GM12878 (cell line): ENCODE data around the gene UBR2. TPM values are rescaled to one million over a fixed set of nuclear protein-coding genes. Genes with fewer than 3 reads are reported as not detected.

ENCODE experiments used
- CBFB ChIP-seq: IDR thresholded peaks from 2 replicates; pipeline ENCODE4 v1.6.1; 2016; ENCODE audit warnings: antibody characterized with exemption, low read depth
- EP300 ChIP-seq, 2 experiments: fragments of 150-350 bp in 1 of 2; IDR thresholded peaks; 2 replicates each; pipeline ENCODE4 v1.6.1; 2011 to 2012; ENCODE audit warnings: low read depth in 2 of 2, low read length in 2 of 2, borderline replicate concordance in 1 of 2, improper control_type of control experiment in 1 of 2, inconsistent platforms in 1 of 2; ENCODE audit not compliant: control insufficient read depth in 1 of 2
- MYC ChIP-seq: IDR thresholded peaks from 2 replicates; pipeline ENCODE4 v1.6.1; 2011; ENCODE audit warnings: mild to moderate bottlenecking, low read length, moderate library complexity, inconsistent platforms; ENCODE audit not compliant: insufficient read depth, insufficient replicate concordance, insufficient read length, severe bottlenecking
- NFXL1 ChIP-seq: fragments of 450-650 bp; IDR thresholded peaks from 2 replicates; pipeline ENCODE4 v1.6.1; 2017; ENCODE audit warnings: antibody characterized with exemption, mild to moderate bottlenecking, borderline replicate concordance
- POU2F2 ChIP-seq: IDR thresholded peaks from 3 replicates; pipeline ENCODE4 v1.6.1; 2011; ENCODE audit warnings: low read depth, mild to moderate bottlenecking, low read length, borderline replicate concordance
- RBBP5 ChIP-seq: fragments of 200-600 bp; sonication (generic); conservative IDR thresholded peaks from 2 replicates; pipeline ENCODE4 v1.6.1; 2016
- RCOR1 ChIP-seq: conservative IDR thresholded peaks from 2 replicates; pipeline ENCODE4 v1.6.1; 2012; ENCODE audit warnings: low read depth, low read length, improper control_type of control experiment
- ZZZ3 ChIP-seq: IDR thresholded peaks from 2 replicates; pipeline ENCODE4 v1.6.1; 2011; ENCODE audit warnings: low read depth; ENCODE audit not compliant: control insufficient read depth, insufficient read length
- polyA plus RNA-seq, 11 experiments: library from polyadenylated mRNA; depleted of rRNA in 4 of 11; unstranded in 6 of 11; stranded (reverse) in 5 of 11; fragments of >200 nt; fragmentation: Nextera tagmentation in 4 of 11; fragmentation: Illumina TruSeq in 1 of 11; extraction: Ambion mirVana in 4 of 11; extraction: Trizol in 1 of 11; gene quantifications; 1 replicate in 1 of 11; 2 replicates in 10 of 11; pipeline versions ENCODE4 v1.2.1 to v1.2.3, GENCODE V29; 2011 to 2016; ENCODE audit warnings: inconsistent platforms in 2 of 11, missing spikeins in 2 of 11, low read depth in 1 of 11
- total RNA-seq, 4 experiments: library from RNA; depleted of rRNA in 3 of 4; stranded (reverse); fragments of >200 nt in 3 of 4; fragmentation: Illumina TruSeq in 1 of 4; extraction: Trizol in 1 of 4; gene quantifications; 2 replicates each; pipeline versions ENCODE4 v1.2.1 to v1.2.3, GENCODE V29; 2013 to 2021
- TF ChIP-seq, protein P1 (sequence below): fragments of 450-650 bp; IDR thresholded peaks from 2 replicates; pipeline ENCODE4 v1.6.1; 2017; ENCODE audit warnings: mild to moderate bottlenecking, moderate library complexity
- TF ChIP-seq, protein P2 (sequence below), 3 experiments: IDR thresholded peaks in 2 of 3; conservative IDR thresholded peaks in 1 of 3; 2 replicates each; pipeline ENCODE4 v1.5.1; 2011; ENCODE audit warnings: low read depth in 3 of 3, low read length in 3 of 3, mild to moderate bottlenecking in 3 of 3, control low read depth in 2 of 3, moderate library complexity in 2 of 3, inconsistent platforms in 1 of 3, mixed read lengths in 1 of 3; ENCODE audit not compliant: control insufficient read depth in 2 of 3, insufficient read depth in 1 of 3; ENCODE audit errors: extremely low read depth in 1 of 3

The UBR2 gene
- total and polyA plus RNA-seq, 10 of the 15 experiments (the other 5 are each of a cell fraction or from before 2014, with no cell fraction given), result 2.3 to 18.4 (median 9.6) TPM

DNA sequence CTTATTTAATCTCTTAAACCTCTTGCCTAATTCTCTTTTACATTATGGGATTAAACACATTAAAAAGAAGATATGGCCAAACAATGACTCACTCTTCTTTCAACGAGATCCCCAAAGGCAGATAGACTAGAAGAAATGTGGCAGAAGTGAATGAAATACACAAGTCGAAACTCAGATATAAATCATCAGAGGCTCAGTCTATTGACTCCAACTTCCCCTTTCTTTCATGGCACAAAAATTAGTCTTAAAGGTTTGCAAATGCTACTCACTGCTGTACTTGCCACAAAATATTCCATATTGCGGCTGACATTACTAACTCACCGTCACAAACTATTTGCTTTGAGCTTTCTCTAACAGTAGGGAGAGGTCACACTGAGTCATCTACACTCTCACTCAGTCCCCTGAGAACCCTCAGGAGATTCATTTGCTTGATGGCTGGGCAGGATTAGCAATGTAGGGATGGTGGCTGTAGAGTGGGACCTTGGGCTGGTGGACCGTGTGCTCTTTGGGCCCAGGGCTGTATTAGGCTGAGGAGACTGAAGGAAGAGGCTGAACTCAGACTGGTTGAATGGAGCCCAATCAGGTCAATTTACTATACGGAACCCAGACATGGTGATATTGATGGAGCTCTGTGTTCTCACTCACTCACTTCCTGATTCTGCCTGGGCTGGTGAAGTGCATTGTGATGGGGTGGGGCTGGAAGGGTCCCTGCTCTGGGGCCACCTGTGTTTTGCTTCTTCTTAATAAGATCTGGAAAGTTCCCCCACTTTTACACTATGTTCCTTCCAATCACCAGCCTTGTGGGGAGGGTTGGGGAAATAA lies 42.8 kb upstream of the UBR2 start (continued):
- TF ChIP-seq ZZZ3 (no peak), RCOR1 (no peak), RBBP5 (no peak), POU2F2 (0 out of 3 replicates have a peak, but pooled peaks have one; percentile 35), MYC (no peak), CBFB (0 out of 2 replicates have a peak, but pooled peaks have one; percentile 17), EP300 (IDR thresholded peaks at IDR 0.05; ENCODE audit: borderline replicate concordance in 1 of 2, control insufficient read depth in 1 of 2, low read depth in 2 of 2, low read length in 2 of 2) (peak in 1 of 2 experiments; percentile 34; a peak in 1 of 4 replicates), NFXL1 (no peak)
- TF ChIP-seq, protein P1, sequence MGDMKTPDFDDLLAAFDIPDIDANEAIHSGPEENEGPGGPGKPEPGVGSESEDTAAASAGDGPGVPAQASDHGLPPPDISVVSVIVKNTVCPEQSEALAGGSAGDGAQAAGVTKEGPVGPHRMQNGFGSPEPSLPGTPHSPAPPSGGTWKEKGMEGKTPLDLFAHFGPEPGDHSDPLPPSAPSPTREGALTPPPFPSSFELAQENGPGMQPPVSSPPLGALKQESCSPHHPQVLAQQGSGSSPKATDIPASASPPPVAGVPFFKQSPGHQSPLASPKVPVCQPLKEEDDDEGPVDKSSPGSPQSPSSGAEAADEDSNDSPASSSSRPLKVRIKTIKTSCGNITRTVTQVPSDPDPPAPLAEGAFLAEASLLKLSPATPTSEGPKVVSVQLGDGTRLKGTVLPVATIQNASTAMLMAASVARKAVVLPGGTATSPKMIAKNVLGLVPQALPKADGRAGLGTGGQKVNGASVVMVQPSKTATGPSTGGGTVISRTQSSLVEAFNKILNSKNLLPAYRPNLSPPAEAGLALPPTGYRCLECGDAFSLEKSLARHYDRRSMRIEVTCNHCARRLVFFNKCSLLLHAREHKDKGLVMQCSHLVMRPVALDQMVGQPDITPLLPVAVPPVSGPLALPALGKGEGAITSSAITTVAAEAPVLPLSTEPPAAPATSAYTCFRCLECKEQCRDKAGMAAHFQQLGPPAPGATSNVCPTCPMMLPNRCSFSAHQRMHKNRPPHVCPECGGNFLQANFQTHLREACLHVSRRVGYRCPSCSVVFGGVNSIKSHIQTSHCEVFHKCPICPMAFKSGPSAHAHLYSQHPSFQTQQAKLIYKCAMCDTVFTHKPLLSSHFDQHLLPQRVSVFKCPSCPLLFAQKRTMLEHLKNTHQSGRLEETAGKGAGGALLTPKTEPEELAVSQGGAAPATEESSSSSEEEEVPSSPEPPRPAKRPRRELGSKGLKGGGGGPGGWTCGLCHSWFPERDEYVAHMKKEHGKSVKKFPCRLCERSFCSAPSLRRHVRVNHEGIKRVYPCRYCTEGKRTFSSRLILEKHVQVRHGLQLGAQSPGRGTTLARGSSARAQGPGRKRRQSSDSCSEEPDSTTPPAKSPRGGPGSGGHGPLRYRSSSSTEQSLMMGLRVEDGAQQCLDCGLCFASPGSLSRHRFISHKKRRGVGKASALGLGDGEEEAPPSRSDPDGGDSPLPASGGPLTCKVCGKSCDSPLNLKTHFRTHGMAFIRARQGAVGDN, result no peak
- TF ChIP-seq, protein P2, sequence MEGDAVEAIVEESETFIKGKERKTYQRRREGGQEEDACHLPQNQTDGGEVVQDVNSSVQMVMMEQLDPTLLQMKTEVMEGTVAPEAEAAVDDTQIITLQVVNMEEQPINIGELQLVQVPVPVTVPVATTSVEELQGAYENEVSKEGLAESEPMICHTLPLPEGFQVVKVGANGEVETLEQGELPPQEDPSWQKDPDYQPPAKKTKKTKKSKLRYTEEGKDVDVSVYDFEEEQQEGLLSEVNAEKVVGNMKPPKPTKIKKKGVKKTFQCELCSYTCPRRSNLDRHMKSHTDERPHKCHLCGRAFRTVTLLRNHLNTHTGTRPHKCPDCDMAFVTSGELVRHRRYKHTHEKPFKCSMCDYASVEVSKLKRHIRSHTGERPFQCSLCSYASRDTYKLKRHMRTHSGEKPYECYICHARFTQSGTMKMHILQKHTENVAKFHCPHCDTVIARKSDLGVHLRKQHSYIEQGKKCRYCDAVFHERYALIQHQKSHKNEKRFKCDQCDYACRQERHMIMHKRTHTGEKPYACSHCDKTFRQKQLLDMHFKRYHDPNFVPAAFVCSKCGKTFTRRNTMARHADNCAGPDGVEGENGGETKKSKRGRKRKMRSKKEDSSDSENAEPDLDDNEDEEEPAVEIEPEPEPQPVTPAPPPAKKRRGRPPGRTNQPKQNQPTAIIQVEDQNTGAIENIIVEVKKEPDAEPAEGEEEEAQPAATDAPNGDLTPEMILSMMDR (IDR thresholded peaks at IDR 0.05 in 2 of 3, conservative IDR thresholded peaks at IDR 0.05 in 1 of 3; ENCODE audit: control insufficient read depth in 2 of 3, extremely low read depth in 1 of 3, insufficient read depth in 1 of 3, low read depth in 3 of 3, low read length in 3 of 3), result no peak
